A204.1 (cell line): ENCODE results near the gene PSD4.

Experiments
- FAIRE-seq: peaks from 2 replicates; lab custom pipeline; 2012; peaks lifted over from hg19 to GRCh38; lab: Jason Lieb, UNC

Gene PSD4

DNA sequence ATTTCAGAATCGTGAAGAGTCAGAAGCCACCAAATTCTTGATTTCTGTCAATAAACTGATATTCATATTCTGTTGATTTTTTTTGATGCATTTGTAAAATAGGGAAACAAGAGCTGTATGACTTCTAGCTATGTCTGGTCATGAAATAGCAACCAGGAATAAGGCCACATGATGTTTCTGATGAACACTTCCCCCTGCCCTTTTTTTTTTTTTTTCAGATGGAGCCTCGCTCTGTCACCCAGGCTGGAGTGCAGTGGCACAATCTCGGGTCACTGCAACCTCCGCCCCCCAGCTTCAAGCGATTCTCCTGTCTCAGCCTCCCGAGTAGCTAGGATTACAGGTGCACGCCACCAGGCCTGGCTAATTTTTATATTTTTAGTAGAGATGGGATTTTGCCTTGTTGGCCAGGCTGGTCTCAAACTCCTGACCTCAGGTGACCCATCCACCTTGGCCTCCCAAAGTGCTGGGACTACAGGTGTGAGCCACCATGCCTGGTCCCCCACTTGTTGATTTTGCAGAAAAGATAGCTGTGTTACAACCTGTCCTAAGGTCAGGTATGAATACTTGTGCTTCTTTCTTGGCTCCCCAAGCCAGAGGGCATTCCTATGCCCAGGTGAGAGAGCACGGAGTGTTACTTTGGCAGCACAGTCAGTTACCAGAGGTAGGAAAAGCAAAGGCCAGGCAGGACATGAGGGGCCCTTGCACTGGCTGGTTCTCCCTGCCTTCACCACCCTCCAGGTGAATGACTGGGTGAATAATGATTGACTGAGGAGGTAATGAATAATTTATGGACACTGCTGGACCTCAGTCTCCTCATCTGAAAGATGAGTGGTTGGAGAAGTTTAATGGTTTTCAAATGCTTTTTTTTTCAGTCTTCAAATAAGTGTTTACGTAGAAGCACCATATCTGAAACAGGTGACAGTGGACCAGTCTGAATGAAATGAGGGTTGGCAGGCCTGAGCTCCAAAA, 65.4 kb downstream of the PSD4 start:
- no peak for FAIRE-seq

DNA sequence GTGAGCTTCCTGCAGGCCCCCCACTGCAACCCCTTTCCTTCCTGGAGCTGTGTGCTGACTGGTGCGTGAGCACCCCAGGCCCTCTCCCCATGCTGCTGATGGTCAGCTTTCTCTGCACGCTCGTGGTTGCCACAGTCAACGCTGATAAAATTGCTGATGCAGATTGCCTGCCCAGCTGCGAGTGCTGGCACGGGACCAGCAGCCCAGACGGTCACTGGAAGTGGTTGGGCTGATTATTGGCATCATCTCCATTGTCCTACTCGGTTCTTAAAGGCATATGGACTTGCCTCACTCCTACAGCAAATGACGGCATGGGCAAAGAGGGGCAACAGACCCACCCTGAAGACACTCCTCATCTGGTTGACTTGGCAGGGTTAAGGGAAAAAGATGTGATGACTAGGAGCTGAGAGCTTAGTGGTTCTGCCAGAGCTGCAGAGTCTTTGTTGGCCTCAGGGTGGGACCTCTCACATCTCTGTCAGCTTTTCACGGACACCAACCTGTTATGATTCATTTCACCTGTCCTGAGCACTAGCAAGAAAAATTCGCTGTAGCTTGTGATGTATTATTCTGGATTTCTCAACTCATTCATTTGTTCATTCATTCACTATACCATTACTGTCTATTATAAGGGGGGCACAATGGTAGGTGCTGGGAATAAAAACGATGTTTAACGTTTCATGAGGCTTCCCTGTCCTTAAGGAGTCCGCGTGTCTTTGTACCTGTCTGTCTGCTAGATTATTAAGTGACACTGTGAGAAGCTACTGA, 66.6 kb downstream of the PSD4 start:
- no peak for FAIRE-seq

DNA sequence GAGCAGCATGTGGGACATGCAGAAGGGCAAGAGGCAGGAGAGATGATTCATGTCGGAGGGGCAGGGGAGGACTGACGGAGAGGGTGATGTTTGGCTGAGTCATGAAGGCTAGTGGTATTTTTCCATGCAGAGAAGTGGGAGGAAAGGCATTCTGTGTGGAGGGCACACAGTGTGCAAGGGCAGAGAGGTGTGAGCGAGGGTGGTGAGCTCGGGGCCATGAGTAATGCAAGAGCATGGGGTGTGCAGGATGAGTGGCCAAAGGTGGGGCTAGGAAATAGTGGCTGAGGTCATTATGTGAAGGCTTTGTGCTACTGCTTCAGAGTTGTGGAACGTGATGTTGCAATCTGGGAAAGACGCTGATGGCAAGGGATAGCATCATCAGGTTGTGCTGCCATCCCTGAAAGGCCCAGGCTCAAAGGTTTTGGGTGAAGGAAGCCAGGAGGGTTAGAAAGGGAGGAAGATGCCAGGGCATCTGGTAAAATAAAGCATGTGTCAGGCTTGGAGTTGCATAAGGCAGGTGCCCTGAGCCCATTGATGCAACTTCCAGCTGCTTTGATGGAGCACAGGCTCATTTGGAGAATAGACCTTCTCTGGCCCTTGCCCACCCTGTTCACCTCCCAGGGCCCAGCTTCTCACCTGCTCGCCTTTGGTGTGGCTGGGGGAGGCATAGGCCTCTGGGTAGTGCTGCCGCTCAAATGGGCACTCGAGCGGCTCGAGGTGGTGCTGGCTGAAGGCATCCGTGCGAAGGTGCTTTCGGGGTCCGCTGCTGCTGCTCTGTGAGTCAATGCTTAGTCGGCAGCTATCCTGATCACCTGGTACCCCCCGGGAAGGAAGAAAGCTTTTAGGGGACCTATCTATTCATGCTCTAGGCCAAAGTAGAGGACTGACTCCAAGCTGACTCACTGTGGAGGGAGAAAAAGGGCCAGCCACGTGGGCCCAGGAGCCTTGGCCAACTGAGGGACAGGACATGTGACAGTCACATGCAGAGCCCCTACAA, 67.4 kb downstream of the PSD4 start:
- no peak for FAIRE-seq

DNA sequence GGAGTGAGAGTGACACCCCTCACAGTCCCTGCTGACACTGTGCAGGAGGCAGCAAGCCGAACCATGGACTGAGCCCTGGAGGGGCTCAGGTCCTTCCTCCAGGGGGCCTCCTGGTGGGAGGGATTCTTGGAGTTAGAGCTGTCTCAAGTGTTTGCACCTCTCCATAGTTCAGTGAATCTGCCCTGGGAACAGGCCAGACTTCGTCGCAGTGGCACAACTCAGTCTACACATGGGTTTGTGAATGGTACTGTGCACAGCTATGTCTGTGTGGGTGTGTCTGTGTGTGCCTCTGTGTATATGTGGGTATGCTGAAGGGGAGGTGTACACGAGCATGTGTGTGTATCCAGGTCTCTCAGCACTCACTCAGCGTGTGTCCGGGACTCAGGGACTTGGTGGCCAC, 68.6 kb downstream of the PSD4 start:
- no peak for FAIRE-seq

DNA sequence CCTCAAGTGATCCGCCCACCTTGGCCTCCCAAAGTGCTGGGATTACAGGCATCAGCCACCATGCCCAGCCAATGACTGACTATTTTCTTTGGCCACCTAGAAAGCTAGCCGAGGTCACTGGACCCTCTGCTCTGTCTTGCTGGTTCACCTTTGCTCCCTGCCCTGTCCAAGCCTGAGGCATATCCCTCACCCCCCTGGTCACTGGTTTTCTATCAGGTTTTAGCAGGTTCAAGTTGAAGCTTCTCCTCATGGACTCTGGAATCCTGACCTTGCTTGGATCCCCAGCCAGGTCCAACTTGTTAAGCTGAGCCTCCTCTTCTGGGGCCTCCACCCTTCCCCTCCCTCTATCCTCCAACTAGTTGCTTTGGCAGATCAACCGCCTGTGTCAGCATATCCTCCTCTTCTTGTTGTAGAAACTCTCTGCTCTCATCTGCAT, 71.5 kb downstream of the PSD4 start:
- no peak for FAIRE-seq

DNA sequence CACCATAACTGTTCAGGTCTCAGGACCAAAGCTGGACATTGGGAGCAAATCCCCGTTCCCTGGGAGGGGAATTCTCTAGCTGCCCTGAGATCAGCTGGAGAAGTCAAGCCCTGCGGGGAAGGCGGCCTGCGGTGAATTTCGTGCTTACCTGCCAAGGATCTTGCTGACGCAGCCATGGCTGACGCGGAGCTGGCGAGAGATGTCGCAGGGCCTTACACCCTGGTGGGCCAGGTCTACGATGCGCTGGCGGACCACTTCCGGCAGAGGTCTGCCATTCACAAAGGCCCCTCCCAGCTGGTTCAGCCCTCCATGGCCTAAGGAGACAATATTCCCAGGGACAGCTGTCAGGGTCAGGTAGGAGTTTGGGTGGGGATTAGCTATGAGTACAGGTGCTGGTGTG, 72.8 kb downstream of the PSD4 start:
- no peak for FAIRE-seq

DNA sequence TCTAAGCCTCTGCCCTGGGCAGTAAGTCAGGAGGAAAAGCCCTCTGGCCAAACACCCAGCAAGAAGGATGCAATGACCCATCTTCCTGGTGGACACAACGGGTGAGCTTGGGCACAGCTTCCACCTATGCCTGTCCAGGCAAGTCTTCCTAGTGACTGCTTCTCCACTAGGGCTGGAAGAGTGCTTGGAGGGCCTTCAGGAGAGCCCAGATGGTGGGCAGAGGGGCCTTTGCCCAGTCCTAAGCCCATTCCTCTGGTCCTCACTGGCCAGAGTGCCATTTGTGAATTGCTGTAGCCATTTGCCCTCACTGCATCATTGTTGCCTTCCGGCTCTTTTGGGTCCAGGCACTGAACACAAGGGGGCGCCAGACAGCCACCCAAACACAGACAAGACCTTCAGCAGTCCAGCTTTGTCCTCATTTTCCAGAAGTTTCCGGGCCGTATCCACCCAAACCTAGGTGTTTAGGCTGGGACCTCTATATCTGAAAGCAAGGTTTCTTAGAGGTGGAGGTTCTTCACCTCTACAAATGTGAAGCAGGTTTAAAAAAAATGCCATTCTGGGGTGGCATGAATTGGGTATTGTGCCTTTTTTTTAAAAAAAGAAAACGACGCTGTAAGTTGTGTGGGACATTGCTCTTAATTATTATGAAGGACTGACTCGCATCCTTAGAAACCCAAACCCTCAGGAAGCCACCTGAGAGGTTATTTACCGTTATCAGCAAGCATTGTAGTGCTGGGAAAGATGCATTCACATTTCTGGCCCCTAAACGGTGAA, 75.4 kb downstream of the PSD4 start:
- FAIRE-seq, result no peak

DNA sequence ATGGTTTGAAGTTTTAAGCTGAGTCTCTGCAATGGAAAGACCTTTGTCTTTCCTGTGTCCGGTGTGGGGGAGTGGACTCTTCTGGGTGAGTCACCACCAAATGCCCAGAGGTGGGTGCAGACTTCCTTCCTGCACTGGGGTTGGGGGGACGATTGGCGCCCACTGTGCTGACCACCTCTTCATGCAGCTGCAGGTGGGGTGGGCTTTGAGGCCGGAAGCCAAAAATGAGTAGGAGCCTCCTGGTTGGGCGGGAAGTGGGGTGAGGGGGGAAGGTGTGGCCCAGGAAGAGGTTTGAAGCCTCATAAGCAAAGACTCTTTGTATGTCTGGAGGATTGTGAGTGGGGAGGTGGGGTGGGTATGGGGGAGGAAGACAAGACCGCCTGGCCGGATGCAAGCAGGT, 77.3 kb downstream of the PSD4 start:
- FAIRE-seq, result no peak

DNA sequence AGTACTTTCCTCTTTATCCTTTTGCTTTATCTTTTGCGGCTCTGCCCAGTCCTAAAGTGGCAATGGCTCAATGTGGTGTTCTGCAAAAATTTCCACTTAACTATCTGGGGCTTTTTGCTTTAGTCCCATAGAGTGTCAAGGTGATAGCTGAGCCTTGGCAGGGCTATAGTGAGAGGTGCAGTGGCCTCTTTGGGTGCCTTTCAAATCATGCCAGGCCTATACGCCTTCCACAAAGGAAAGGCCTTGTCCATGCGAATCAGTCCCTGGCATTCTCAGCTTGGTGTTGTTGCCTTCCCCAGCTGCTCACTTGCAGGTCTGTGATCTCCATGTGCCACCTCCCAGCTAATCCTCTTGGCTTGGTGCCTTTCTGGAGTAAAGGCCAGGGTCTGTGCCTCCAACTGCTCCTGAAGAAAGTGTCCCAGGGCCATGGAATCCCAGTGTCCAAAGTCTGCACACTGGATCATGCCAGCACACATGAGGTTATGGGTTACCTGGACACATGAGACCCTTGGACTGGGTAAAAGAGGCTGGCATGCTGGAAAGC, 78.3 kb downstream of the PSD4 start:
- no peak for FAIRE-seq

DNA sequence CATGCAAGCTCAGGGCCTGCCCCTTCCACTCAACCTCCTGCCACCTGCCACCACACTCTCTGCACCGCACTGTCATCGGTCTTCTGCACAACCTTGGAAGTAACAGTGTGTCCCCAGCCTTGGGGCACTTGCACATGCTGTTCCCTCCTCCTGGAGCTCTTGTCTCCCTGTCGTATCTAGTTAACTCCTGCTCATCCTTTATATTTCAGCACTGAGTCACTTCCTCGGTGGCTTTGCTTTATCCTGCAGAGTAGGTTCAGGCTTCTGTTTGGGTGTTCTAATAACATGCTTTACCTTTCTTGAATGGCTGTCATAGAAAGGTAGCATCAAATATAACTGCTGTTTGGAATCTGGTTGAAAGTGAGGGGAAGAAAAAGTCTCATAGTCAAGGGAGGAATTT, 79.7 kb downstream of the PSD4 start:
- FAIRE-seq, result no peak

DNA sequence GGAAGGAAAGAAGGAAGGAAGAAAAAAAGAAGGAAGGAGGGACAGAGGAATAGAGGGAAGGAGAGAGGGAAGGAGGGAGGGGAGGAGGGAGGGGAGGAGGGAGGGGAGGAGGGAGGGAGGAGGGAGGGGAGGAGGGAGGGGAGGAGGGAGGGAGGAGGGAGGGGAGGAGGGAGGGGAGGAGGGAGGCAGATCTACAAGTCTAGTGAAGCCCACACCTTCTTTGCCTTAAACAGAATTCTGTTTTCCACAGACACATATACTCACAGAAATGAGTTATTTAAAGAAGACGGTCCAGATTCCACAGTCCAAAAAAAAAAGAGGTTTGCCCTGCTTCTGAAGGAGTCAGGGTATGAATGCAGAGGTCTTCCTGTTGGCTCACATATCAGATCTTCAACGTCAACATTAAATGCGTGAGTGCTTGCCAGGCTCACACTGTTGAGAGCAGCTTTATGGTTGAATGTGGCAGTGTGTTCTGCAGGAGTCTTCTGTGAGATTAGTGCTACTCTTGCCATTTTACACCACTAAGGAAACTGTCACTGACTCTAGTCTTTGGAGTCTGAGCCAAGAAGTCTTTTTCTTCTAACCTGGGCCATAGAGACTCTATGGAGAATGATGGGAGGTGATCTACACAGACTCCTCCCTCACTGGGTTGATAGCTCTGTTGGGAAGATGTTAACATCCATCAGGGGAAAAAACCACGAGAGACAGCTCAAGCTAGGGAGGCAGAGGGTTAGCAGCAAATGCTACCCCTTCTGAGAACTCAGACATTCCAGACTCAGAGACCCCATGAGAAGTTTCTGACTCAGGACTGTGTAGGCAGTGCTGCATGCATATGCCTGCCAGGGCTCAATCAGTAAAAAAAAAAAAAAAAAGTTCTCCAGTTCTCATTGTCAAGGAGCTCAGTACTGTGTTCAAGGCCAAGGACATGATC, 81.6 kb downstream of the PSD4 start:
- no peak for FAIRE-seq

DNA sequence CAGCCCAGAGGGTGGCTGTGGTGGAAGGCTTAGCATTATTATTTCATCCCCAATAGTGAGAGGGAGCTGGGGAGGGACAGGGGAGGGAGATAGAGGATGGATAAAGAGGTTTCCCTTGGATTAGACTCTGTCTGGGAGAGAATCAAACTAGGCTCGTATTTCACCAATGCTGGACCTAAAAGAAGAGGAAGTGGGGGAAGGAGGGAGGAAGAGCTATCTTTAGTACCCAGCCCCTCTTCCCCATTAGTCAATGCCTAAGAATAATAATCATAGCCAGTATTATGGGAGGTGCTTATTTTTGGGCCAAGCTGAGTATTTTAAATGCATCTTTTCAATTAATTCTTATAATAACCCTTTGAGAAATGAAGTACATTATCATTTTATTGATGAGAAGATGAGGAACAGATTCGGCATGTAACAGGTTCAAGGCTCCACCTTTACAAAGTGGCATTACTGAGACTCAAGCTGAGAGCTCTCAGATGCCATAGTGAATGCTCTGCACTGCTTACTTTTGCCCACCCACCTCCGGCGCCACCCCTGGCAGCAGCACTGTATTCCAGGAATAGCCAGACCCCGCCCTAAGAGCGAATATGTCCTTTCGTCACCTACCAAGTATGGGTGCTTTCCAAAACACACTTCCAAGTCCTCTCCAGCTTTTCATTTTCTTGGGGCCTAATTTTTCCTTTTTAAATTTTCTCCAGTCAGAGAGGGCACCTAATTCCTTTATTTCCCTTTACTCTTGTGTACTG, 83.9 kb downstream of the PSD4 start:
- FAIRE-seq, result no peak

DNA sequence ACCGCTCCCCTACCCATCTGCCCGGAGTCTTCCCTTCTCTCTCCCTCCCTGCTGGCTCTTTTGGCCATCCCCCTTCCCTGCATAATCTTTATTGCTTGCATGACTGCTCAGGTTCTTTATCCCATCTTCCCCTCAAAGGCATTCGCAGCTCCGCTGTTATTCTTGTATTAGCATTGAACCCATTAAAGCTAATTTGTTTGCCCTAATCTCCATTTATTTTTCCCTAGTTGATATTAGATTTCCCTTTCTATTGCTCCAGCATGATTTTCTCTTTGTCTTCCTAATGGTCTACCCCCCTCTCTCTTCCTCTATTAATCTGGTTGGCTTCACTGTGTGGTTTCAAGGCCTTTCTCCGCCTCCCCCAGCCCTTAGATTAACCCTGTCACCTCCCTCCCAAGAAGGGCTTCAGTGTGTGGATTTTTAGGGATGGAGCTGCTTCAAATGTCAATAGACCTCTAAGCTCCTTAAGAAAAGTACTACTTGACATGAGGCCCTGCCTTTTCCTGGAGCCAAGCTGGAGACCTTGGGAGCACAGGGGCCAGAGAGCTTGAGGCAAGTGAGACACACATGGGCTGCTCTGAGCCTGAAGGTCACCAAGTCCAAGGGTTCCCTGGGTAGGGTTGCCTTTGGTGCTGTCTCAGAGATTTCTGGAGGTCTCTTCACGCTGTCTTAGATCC, 84.8 kb downstream of the PSD4 start:
- FAIRE-seq, result no peak
